ENCODE results near the gene SEC14L3. TPM values are rescaled to one million over a fixed set of nuclear protein-coding genes. Genes with fewer than 3 reads are reported as not detected.

The SEC14L3 gene
- total RNA-seq, 4 donors from 2014 or later: not detected

GRCh38 chr22:30491381-30491780 is 19.6 kb upstream of the SEC14L3 start:
- 80% methylated on average over 2 of the region's 7 CpGs for WGBS
- intact Hi-C loops (cut with DNase I): no loop called here
- Histone ChIP-seq H3K4me3 (no peak overlapping the region), H3K36me3 (no peaks in the 10 kb centered on the region), H3K9me3 (no peaks in the 10 kb centered on the region), H3K27me3 (peaks cover 0 to 59% (median 0%) of the 10 kb centered on the region in 4 donors), H3K4me1 (no peaks in the 10 kb centered on the region), H3K27ac (replicated peaks in 1 of 4) (no peak overlapping the region)
- DNase-seq (ENCODE audit: extremely low spot score): no peak
- TF ChIP-seq EP300 (IDR thresholded peaks at IDR 0.05) (no peak), POLR2AphosphoS5 (IDR thresholded peaks at IDR 0.05) (no peak), POLR2A (IDR thresholded peaks at IDR 0.05; ENCODE audit: low read depth) (no peak)
- TF ChIP-seq, protein P1, sequence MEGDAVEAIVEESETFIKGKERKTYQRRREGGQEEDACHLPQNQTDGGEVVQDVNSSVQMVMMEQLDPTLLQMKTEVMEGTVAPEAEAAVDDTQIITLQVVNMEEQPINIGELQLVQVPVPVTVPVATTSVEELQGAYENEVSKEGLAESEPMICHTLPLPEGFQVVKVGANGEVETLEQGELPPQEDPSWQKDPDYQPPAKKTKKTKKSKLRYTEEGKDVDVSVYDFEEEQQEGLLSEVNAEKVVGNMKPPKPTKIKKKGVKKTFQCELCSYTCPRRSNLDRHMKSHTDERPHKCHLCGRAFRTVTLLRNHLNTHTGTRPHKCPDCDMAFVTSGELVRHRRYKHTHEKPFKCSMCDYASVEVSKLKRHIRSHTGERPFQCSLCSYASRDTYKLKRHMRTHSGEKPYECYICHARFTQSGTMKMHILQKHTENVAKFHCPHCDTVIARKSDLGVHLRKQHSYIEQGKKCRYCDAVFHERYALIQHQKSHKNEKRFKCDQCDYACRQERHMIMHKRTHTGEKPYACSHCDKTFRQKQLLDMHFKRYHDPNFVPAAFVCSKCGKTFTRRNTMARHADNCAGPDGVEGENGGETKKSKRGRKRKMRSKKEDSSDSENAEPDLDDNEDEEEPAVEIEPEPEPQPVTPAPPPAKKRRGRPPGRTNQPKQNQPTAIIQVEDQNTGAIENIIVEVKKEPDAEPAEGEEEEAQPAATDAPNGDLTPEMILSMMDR (IDR thresholded peaks at IDR 0.05): no peak

DNA sequence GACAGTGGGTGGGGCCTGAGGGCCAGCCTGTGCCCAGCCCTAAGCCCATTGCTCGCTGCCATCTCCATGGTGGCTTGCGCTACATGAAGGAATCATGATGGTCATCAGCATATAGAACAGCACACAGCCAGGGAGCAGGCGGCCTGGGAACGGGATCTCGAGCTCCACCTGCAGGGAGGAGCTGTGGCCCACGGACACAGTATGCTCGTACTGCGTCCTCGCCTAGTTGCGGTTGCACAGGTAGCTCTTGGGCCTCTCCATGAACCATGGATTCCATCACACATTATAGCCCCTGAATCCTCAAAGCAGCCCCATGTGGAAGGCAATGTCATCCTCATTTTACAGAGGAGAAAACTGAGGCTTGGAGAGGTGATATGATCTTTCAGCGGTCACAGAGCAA is 18.6 kb upstream of the SEC14L3 start:
- no peak for DNase-seq (ENCODE audit: extremely low spot score)
- 77% methylated on average over 4 of the region's 11 CpGs for WGBS
- TF ChIP-seq EP300 (IDR thresholded peaks at IDR 0.05) (no peak), POLR2AphosphoS5 (IDR thresholded peaks at IDR 0.05) (no peak), POLR2A (IDR thresholded peaks at IDR 0.05; ENCODE audit: low read depth) (no peak)
- TF ChIP-seq, protein P1 (IDR thresholded peaks at IDR 0.05): no peak
- intact Hi-C loops (cut with DNase I): no loop called here
- Histone ChIP-seq H3K4me3 (no peak overlapping the region), H3K27ac (replicated peaks in 1 of 4) (no peak overlapping the region), H3K36me3 (no peaks in the 10 kb centered on the region), H3K27me3 (peaks cover 0 to 59% (median 0%) of the 10 kb centered on the region in 4 donors), H3K4me1 (peaks cover 0 to 3% (median under 1%) of the 10 kb centered on the region in 4 donors), H3K9me3 (no peaks in the 10 kb centered on the region)

DNA sequence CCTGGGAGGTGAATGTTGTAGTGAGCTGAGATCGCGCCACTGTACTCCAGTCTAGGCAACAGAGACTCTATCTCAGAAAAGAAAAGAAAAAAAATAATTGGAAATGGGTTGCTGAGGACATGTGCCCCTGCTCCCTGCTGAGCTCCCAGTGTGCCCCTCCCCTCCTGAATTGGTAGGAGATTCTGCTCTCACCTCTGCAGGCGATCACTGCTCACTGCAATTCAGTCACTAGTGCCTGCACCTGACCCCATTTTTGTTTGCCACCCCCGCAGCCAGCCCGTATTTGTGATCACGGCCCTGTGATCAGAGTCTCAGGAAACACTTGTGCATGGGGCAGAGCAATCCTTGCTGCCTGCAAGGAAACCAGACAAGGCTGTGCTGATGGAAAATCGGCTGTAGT is 16.3 kb upstream of the SEC14L3 start:
- intact Hi-C loops (cut with DNase I): loop anchor here (10.0 kb wide), 2 partner anchors 223 to 383 kb away; partner anchors contain the start of gene OSM
- peaks cover 0 to 44% (median 0%) of the 10 kb centered on the region in 4 donors for H3K27me3 ChIP-seq
- H3K9me3 ChIP-seq: no peaks in the 10 kb centered on the region
- 78% methylated on average over 7 of the region's 7 CpGs for WGBS
- peaks cover 0 to 7% (median 2%) of the 10 kb centered on the region in 4 donors for H3K4me1 ChIP-seq
- H3K36me3 ChIP-seq: no peaks in the 10 kb centered on the region
- TF ChIP-seq, protein P1 (IDR thresholded peaks at IDR 0.05): no peak
- no peak for TF ChIP-seq POLR2A (IDR thresholded peaks at IDR 0.05; ENCODE audit: low read depth)
- TF ChIP-seq EP300 (IDR thresholded peaks at IDR 0.05): no peak
- TF ChIP-seq POLR2AphosphoS5 (IDR thresholded peaks at IDR 0.05): no peak
- H3K4me3 ChIP-seq: no peak overlapping the region
- H3K27ac ChIP-seq (replicated peaks in 1 of 4): no peak overlapping the region
- no peak for DNase-seq (ENCODE audit: extremely low spot score)

- Histone ChIP-seq H3K27me3 (peaks cover 0 to 30% (median 0%) of the 10 kb centered on the region in 4 donors), H3K4me1 (peaks cover 0 to 7% (median 2%) of the 10 kb centered on the region in 4 donors), H3K36me3 (no peaks in the 10 kb centered on the region), H3K27ac (replicated peaks in 1 of 4) (no peak overlapping the region), H3K9me3 (no peaks in the 10 kb centered on the region), H3K4me3 (no peak overlapping the region)
- TF ChIP-seq EP300 (IDR thresholded peaks at IDR 0.05) (no peak), POLR2AphosphoS5 (IDR thresholded peaks at IDR 0.05) (no peak), POLR2A (IDR thresholded peaks at IDR 0.05; ENCODE audit: low read depth) (no peak)
- TF ChIP-seq, protein P1 (IDR thresholded peaks at IDR 0.05): no peak
- intact Hi-C loops (cut with DNase I): loop anchor here (10.0 kb wide), 2 partner anchors 222 to 382 kb away; partner anchors contain the start of gene OSM
- DNase-seq (ENCODE audit: extremely low spot score): no peak
- WGBS: 70% methylated on average over 8 of the region's 8 CpGs
These were observed 14.9 kb upstream of the SEC14L3 start for GRCh38 chr22:30486661-30487115.

GRCh38 chr22:30486118-30486517 is 14.3 kb upstream of the SEC14L3 start:
- peaks cover 0 to 25% (median 0%) of the 10 kb centered on the region in 4 donors for H3K27me3 ChIP-seq
- DNase-seq (ENCODE audit: extremely low spot score): no peak
- intact Hi-C loops (cut with DNase I): loop anchor here (10.0 kb wide), 2 partner anchors 221 to 381 kb away; partner anchors contain the start of gene OSM
- WGBS: 88% methylated on average over 4 of the region's 5 CpGs
- no peak overlapping the region for H3K27ac ChIP-seq (replicated peaks in 1 of 4)
- no peaks in the 10 kb centered on the region for H3K9me3 ChIP-seq
- H3K36me3 ChIP-seq: no peaks in the 10 kb centered on the region
- no peak overlapping the region for H3K4me3 ChIP-seq
- peaks cover 0 to 7% (median 2%) of the 10 kb centered on the region in 4 donors for H3K4me1 ChIP-seq
- TF ChIP-seq, protein P1 (IDR thresholded peaks at IDR 0.05): no peak
- TF ChIP-seq POLR2AphosphoS5 (IDR thresholded peaks at IDR 0.05) (no peak), POLR2A (IDR thresholded peaks at IDR 0.05; ENCODE audit: low read depth) (no peak), EP300 (IDR thresholded peaks at IDR 0.05) (no peak)
